ENCODE measurements around the gene SYNGR3.

SYNGR3 gene

GRCh38 chr16:2030036-2030435 is 40.3 kb downstream of the SYNGR3 start:
- H3K4me3 ChIP-seq (ENCODE audit: low read length), result no peak overlapping the region
- TF ChIP-seq CTCF (conservative IDR thresholded peaks at IDR 0.05; ENCODE audit: low read length), result no peak
- no peak for DNase-seq (ENCODE audit: low read depth)

GRCh38 chr16:2031081-2031577 is 41.4 kb downstream of the SYNGR3 start:
- no peak for TF ChIP-seq CTCF (conservative IDR thresholded peaks at IDR 0.05; ENCODE audit: low read length)
- no peak overlapping the region for H3K4me3 ChIP-seq (ENCODE audit: low read length)
- DNase-seq (ENCODE audit: low read depth), result no peak

GRCh38 chr16:2032285-2033056 is 42.7 kb downstream of the SYNGR3 start:
- H3K4me3 ChIP-seq (ENCODE audit: low read length), result peak overlapping the region; percentile 42
- TF ChIP-seq CTCF (conservative IDR thresholded peaks at IDR 0.05; ENCODE audit: low read length), result no peak
- peak; percentile 44 for DNase-seq (ENCODE audit: low read depth)

- H3K4me3 ChIP-seq (ENCODE audit: low read length), result peak overlapping the region; percentile 42
- TF ChIP-seq CTCF (conservative IDR thresholded peaks at IDR 0.05; ENCODE audit: low read length), result no peak
- DNase-seq (ENCODE audit: low read depth), result peak; percentile 79
Measured at GRCh38 chr16:2033057-2033908, 43.5 kb downstream of the SYNGR3 start.

- H3K4me3 ChIP-seq (ENCODE audit: low read length), result peak overlapping the region; percentile 42
- peak; percentile 49 for DNase-seq (ENCODE audit: low read depth)
Measured at GRCh38 chr16:2033909-2034695, 44.3 kb downstream of the SYNGR3 start.

GRCh38 chr16:2034696-2035430 is 45.1 kb downstream of the SYNGR3 start:
- TF ChIP-seq CTCF (conservative IDR thresholded peaks at IDR 0.05; ENCODE audit: low read length), result no peak
- peak overlapping the region; percentile 39 for H3K4me3 ChIP-seq (ENCODE audit: low read length)
- DNase-seq (ENCODE audit: low read depth), result no peak
